GM23248 (cell line): ENCODE measurements around the gene NDFIP2. TPM values are rescaled to one million over a fixed set of nuclear protein-coding genes. Genes with fewer than 3 reads are reported as not detected.

ENCODE experiments used
- DNase-seq: peaks from one replicate; pipeline ENCODE4 v3.0.0-alpha.2; 2015
- H2AFZ ChIP-seq: fragments of 200-600 bp; sonication (generic); 2 replicates; pipeline ENCODE4 v1.6.1; 2016; ENCODE audit warnings: antibody characterized with exemption
- H3F3A ChIP-seq: fragments of 200-600 bp; sonication (generic); 2 replicates; pipeline ENCODE4 v1.6.1; 2016; ENCODE audit warnings: mild to moderate bottlenecking, antibody characterized with exemption, mixed run types; ENCODE audit not compliant: insufficient read depth
- H3K27ac ChIP-seq: fragments of 200-600 bp; sonication (generic); 2 replicates; pipeline ENCODE4 v1.5.1; 2016; ENCODE audit warnings: mild to moderate bottlenecking
- H3K27me3 ChIP-seq: fragments of 200-600 bp; sonication (generic); replicated peaks from 2 replicates; pipeline ENCODE4 v1.6.1; 2016; ENCODE audit warnings: mild to moderate bottlenecking; ENCODE audit not compliant: insufficient read depth
- H3K36me3 ChIP-seq: fragments of 200-600 bp; sonication (generic); 2 replicates; pipeline ENCODE4 v1.6.1; 2016; ENCODE audit warnings: low read depth, mild to moderate bottlenecking
- H3K4me1 ChIP-seq: fragments of 200-600 bp; sonication (generic); 2 replicates; pipeline ENCODE4 v1.6.1; 2016; ENCODE audit warnings: mild to moderate bottlenecking; ENCODE audit not compliant: insufficient read depth
- H3K4me2 ChIP-seq: fragments of 200-600 bp; sonication (generic); one replicate; pipeline ENCODE4 v1.6.1; 2016; ENCODE audit warnings: mild to moderate bottlenecking; ENCODE audit not compliant: unreplicated experiment
- H3K4me3 ChIP-seq: fragments of 200-600 bp; sonication (generic); 2 replicates; pipeline ENCODE4 v1.5.1; 2016; ENCODE audit warnings: mild to moderate bottlenecking
- H3K79me2 ChIP-seq: fragments of 200-600 bp; sonication (generic); 2 replicates; pipeline ENCODE4 v1.6.1; 2016; ENCODE audit warnings: mild to moderate bottlenecking; ENCODE audit not compliant: insufficient read depth
- H3K9ac ChIP-seq: fragments of 200-600 bp; sonication (generic); 2 replicates; pipeline ENCODE4 v1.6.1; 2016; ENCODE audit warnings: mild to moderate bottlenecking
- H3K9me2 ChIP-seq: fragments of 200-600 bp; sonication (generic); 2 replicates; pipeline ENCODE4 v1.6.1; 2016; ENCODE audit warnings: mixed run types, mild to moderate bottlenecking, moderate library complexity; ENCODE audit not compliant: insufficient read depth
- H3K9me3 ChIP-seq: fragments of 200-600 bp; sonication (generic); one replicate; pipeline ENCODE4 v1.6.1; 2017; ENCODE audit warnings: low read depth
- H4K20me1 ChIP-seq: fragments of 200-600 bp; sonication (generic); 2 replicates; pipeline ENCODE4 v1.6.0; 2016; ENCODE audit not compliant: insufficient read depth
- EZH2 ChIP-seq: fragments of 200-600 bp; sonication (generic); IDR thresholded peaks from 2 replicates; pipeline ENCODE4 v1.6.1; 2018; ENCODE audit warnings: antibody characterized with exemption, mild to moderate bottlenecking; ENCODE audit not compliant: insufficient read depth, poor library complexity, severe bottlenecking
- EZH2phosphoT487 ChIP-seq: fragments of 200-600 bp; sonication (generic); IDR thresholded peaks from 2 replicates; pipeline ENCODE4 v1.6.1; 2018; ENCODE audit warnings: antibody characterized with exemption, moderate library complexity, mild to moderate bottlenecking, low read depth; ENCODE audit not compliant: insufficient read depth
- WGBS, 2 experiments: methylation state at CpG; one replicate each; pipeline ENCODE4 v1.1.6; 2015 to 2017; ENCODE audit warnings: low lambda C conversion rate in 2 of 2, low coverage in 1 of 2; ENCODE audit errors: missing lambda C conversion rate in 2 of 2; 5-methylcytosine and 5-hydroxymethylcytosine counted together
- in situ Hi-C: fragments of 300-500 bp; cut with MboI; formaldehyde crosslinking; loops from 2 replicates; pipeline ENCODE4 v1.15.0; 2020
- polyA plus RNA-seq: library from polyadenylated mRNA; unstranded; fragments of >200 nt; fragmentation: Nextera tagmentation; extraction: Ambion mirVana; gene quantifications from 2 replicates; pipeline ENCODE4 v1.2.1, GENCODE V29; 2016
- total RNA-seq: library from RNA; depleted of rRNA; stranded (reverse); fragments of >200 nt; shearing (Covaris generic); gene quantifications from 2 replicates; pipeline ENCODE4 v1.2.3, GENCODE V29; 2014

Gene NDFIP2
- total and polyA plus RNA-seq, 2 experiments from 2014 or later: 98.1 to 109 TPM

DNA sequence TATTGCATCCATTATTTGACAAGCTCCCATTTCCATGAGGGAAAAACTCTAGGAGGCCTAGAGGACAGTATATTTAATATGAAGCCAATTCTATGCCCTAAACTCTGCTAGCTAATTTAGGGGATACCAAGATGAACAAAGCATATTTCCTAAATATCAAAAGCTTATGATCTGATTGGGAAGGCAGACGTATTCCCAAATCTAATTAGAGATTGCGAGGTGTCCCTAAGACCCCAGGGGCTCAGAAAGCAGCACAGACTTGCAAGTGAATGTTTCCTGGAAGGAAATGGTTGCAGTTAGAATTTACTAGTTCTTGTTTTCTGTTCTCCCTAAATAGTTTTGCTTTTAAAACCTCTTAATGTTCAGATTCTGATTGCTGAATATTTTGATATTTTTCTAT, 30.7 kb downstream of the NDFIP2 start:
- 88 to 90% methylated on average over 2 of the region's 2 CpGs for WGBS, 2 experiments
- Histone ChIP-seq H3K79me2 (peaks cover 96% of the 10 kb centered on the region), H3K4me3 (no peak overlapping the region), H3F3A (no peaks in the 10 kb centered on the region), H2AFZ (no peak overlapping the region), H3K4me2 (no peak overlapping the region), H3K36me3 (no peaks in the 10 kb centered on the region), H3K27me3 (no peaks in the 10 kb centered on the region), H3K9ac (no peak overlapping the region), H3K9me3 (no peaks in the 10 kb centered on the region), H4K20me1 (peaks cover 15% of the 10 kb centered on the region; the same call in 1 of the 2 replicates), H3K9me2 (no peaks in the 10 kb centered on the region; the same call in 1 of the 2 replicates), H3K4me1 (peaks cover 5% of the 10 kb centered on the region), H3K27ac (no peak overlapping the region)
- TF ChIP-seq EZH2phosphoT487: no peak
- TF ChIP-seq EZH2: no peak
- in situ Hi-C loops: no loop called here
- no peak for DNase-seq

DNA sequence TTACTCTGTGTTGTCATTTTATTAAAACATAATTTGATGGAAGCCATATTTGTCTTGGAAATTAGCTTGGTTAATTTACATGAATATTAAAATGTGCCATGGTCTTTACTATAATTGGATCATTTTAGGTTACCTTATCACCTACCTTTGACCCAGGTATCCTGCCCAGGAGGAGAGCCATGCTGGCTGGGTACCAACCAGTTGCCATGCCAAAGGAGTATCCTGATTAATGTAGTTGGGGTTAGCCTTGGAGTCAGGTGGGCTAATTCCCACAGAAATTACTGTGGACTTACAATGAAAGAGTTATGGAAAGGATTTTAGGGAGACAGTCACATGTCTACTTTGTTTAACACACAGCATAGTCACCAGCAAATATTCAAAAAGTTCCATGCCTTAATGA, 32.0 kb downstream of the NDFIP2 start:
- H3K9ac ChIP-seq: no peak overlapping the region
- H3K79me2 ChIP-seq: peaks cover 100% of the 10 kb centered on the region
- no peaks in the 10 kb centered on the region for H3K36me3 ChIP-seq
- no peak overlapping the region for H3K4me2 ChIP-seq
- H3K27me3 ChIP-seq: no peaks in the 10 kb centered on the region
- peaks cover 5% of the 10 kb centered on the region for H3K4me1 ChIP-seq
- in situ Hi-C loops: no loop called here
- no peak for TF ChIP-seq EZH2phosphoT487
- no peak for TF ChIP-seq EZH2
- H3K27ac ChIP-seq: no peak overlapping the region
- peaks cover 15% of the 10 kb centered on the region; the same call in 1 of the 2 replicates for H4K20me1 ChIP-seq
- H3K4me3 ChIP-seq: no peak overlapping the region
- H2AFZ ChIP-seq: no peak overlapping the region
- H3K9me2 ChIP-seq: no peaks in the 10 kb centered on the region; the same call in 1 of the 2 replicates
- no peaks in the 10 kb centered on the region for H3K9me3 ChIP-seq
- no peaks in the 10 kb centered on the region for H3F3A ChIP-seq
- no peak for DNase-seq

- Histone ChIP-seq H3K79me2 (peaks cover 98% of the 10 kb centered on the region), H3K4me2 (no peak overlapping the region), H4K20me1 (peaks cover 15% of the 10 kb centered on the region; the same call in 1 of the 2 replicates)
Measured at GRCh38 chr13:79516595-79516994, 35.6 kb downstream of the NDFIP2 start.

GRCh38 chr13:79519255-79519654, 38.3 kb downstream of the NDFIP2 start:
- H3K79me2 ChIP-seq: peaks cover 84% of the 10 kb centered on the region

More at GRCh38 chr13:79516595-79516994, 35.6 kb downstream of the NDFIP2 start:
- H3K27ac ChIP-seq: no peak overlapping the region
- no peak overlapping the region for H3K9ac ChIP-seq
- in situ Hi-C loops: no loop called here
- no peaks in the 10 kb centered on the region; the same call in 1 of the 2 replicates for H3K9me2 ChIP-seq
- no peak for DNase-seq
- H3K27me3 ChIP-seq: no peaks in the 10 kb centered on the region
- H3K9me3 ChIP-seq: no peaks in the 10 kb centered on the region
- peaks cover 16% of the 10 kb centered on the region for H3K4me1 ChIP-seq
- no peak overlapping the region for H3K4me3 ChIP-seq
- no peak for TF ChIP-seq EZH2phosphoT487
- no peak overlapping the region for H2AFZ ChIP-seq
- H3K36me3 ChIP-seq: peaks cover 6% of the 10 kb centered on the region; the same call in 1 of the 2 replicates
- peaks cover 8% of the 10 kb centered on the region; the same call in 1 of the 2 replicates for H3F3A ChIP-seq

DNA sequence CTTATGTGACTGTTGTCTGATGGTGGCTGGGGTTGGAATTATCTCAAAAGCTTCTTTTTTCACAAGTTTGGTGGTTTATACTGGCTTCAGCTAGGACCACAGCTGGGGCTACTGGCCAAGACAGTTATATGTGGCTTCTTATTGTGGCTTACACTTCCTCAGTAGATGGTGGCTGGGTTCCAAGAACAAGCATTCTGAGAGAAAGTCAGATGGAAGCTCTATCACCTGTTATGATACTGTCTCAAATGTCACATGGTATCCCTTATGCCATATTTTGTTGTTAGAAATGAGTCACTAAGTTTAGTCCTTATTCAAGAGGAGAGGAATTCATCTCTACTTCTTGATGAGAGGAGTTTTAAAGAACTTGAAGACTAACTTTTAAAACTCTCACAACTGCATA, 41.6 kb downstream of the NDFIP2 start:
- peak; percentile 26 for DNase-seq
- TF ChIP-seq EZH2 (no peak), EZH2phosphoT487 (no peak)
- peaks cover 81% of the 10 kb centered on the region for H3K79me2 ChIP-seq
- no peak overlapping the region for H3K4me2 ChIP-seq
- no peaks in the 10 kb centered on the region for H3K27me3 ChIP-seq
- no peak overlapping the region for H3K27ac ChIP-seq
- H3F3A ChIP-seq: peaks cover 13% of the 10 kb centered on the region; the same call in 1 of the 2 replicates
- peaks cover 49% of the 10 kb centered on the region for H3K36me3 ChIP-seq
- no peak overlapping the region for H3K9ac ChIP-seq
- no peaks in the 10 kb centered on the region for H3K9me3 ChIP-seq
- H3K9me2 ChIP-seq: no peaks in the 10 kb centered on the region
- H2AFZ ChIP-seq: no peak overlapping the region
- H4K20me1 ChIP-seq: 0 out of 2 replicates have a peak, but pooled peaks cover 5% of the 10 kb centered on the region
- in situ Hi-C loops: no loop called here
- H3K4me3 ChIP-seq: no peak overlapping the region
- H3K4me1 ChIP-seq: peaks cover 31% of the 10 kb centered on the region

More at GRCh38 chr13:79519255-79519654, 38.3 kb downstream of the NDFIP2 start:
- peak; percentile 72 for DNase-seq
- Histone ChIP-seq H3K4me3 (no peak overlapping the region), H3K4me2 (peak overlapping the region; percentile 43), H3K36me3 (peaks cover 26% of the 10 kb centered on the region), H3F3A (peaks cover 10% of the 10 kb centered on the region; the same call in 1 of the 2 replicates), H4K20me1 (peaks cover 7% of the 10 kb centered on the region; the same call in 1 of the 2 replicates), H3K27me3 (no peaks in the 10 kb centered on the region), H3K4me1 (peaks cover 19% of the 10 kb centered on the region), H3K9ac (no peak overlapping the region), H3K9me3 (no peaks in the 10 kb centered on the region), H3K9me2 (no peaks in the 10 kb centered on the region; the same call in 1 of the 2 replicates), H3K27ac (peak overlapping the region; percentile 33), H2AFZ (no peak overlapping the region)
- no peak for TF ChIP-seq EZH2
- TF ChIP-seq EZH2phosphoT487: no peak
- WGBS, 2 experiments: 20 to 32% methylated on average over 3 of the region's 3 CpGs
- in situ Hi-C loops: no loop called here
